Stimulated activated CD8-positive, alpha-beta memory T cell treated with anti-CD3 and anti-CD28 coated beads, Interleukin-15, amount 100 ng/mL, for 4 hours (primary cell): Measurements from ENCODE around the gene SLC26A6.

Experiments used
- DNase-seq, 2 donors: peaks; one replicate each; pipeline ENCODE4 v3.0.0-alpha.2; 2020; ENCODE audit warnings: low read depth in 2 of 2

The SLC26A6 gene, protein sequence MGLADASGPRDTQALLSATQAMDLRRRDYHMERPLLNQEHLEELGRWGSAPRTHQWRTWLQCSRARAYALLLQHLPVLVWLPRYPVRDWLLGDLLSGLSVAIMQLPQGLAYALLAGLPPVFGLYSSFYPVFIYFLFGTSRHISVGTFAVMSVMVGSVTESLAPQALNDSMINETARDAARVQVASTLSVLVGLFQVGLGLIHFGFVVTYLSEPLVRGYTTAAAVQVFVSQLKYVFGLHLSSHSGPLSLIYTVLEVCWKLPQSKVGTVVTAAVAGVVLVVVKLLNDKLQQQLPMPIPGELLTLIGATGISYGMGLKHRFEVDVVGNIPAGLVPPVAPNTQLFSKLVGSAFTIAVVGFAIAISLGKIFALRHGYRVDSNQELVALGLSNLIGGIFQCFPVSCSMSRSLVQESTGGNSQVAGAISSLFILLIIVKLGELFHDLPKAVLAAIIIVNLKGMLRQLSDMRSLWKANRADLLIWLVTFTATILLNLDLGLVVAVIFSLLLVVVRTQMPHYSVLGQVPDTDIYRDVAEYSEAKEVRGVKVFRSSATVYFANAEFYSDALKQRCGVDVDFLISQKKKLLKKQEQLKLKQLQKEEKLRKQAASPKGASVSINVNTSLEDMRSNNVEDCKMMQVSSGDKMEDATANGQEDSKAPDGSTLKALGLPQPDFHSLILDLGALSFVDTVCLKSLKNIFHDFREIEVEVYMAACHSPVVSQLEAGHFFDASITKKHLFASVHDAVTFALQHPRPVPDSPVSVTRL

DNA sequence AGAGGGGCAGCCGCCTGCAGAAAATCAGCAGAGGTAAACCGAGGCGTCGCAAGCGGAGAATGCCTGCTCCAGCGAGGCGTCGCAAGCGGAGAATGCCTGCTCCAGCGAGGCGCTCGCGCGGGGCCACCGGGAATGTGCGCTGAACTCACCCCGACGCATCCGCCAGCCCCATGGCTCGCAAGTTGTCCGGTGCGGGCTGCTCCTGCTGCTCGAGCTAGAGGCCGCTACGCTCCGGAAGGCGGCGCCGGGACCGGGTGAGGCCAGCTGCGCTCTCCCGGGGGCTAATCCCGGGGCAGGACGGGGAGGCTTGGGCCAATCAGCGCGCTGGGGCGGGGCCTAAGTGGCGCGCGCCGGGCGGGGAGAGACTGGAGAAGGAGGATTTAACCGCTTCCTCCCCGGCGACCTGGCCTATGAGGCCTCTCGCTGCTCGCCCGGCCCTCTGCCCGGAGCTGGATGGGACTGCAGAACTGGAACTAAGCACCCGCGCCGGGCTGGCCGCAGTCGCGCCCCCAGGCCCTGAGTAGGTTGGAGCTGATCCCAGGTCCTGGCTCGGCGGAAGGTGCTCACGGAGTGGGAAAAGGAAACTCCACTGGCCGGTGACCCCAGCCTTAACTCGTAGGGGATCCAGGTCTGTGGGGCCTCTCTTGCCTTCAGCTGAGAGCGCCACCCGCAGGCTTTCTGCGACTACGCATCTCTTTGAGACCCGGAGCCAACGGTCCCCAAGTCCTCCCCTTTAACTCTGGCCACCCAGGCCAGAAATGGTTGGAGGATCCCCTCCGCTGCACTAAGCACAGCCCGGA lies at the start of gene SLC26A6:
Gene SLC26A6 (minus strand): TSS at position 240 of the 800 bp plus-strand sequence. CDS start 68 bp downstream, at position 172.
- peak; percentile 83 to 84 for DNase-seq

DNA sequence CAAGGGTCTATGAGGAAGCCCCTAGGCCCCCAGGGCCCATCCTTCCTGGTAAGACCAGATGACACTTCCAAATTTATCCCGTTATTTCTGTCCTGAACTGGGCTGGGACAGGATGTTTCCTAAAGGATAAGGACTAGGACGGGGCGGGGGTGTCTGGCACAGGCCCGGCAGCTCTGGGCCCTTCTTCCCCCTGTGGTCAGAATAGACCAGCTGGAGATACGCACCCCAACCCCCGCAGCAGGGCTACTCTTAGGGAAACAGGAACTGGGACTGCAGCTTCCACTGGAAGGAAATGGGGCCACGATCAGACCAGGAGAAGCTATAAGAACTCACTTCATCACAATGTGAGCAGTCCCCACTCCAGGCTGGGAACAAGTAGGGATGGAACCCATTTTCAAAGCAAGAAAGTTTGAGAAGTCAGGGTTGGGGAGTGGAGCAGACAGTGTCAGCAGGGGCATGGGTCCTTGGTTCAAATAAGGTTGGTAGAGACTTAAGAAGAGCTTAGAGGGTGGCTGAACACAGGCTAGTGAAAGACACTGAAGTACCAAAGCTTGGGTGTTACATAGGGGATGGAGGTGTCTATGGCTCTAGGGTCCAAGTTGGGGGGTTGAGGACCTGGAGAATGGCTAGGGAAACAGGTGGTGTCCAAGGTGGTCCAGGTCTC lies 49.4 kb upstream of the SLC26A6 start:
- DNase-seq = no peak

DNA sequence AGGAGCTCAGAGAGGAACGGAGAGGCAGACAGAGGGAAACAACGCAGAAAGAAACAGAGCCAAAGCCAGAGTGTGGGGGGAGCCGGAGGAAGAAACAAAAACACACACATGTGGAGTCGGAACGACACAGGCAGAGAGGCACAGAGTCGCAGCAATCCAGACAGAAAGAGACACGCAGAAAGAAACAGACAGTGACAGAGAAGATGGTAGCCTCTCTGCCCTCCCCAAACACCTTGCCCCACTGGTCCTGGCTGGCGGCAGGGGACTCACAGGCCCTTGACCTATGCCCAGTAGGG lies 48.7 kb upstream of the SLC26A6 start:
- DNase-seq = no peak

DNA sequence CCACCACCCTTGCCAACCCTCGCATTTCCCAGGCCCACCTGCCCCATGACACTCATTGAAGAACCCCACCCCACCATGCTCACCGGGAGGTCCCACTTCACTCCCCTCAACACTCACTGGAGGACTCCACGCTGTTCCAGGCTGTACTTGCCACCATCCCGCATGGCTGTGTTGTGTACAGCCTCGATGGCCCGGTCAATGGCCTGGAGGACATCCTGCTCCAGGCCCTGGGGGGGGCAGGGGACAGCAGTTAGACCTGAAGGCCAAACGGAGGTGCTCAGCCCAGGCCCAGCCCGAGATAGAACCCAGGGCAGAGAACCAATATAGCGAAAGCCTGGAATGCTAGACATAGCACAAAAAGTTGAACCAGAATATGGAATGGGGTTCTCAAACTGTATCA lies 47.5 kb upstream of the SLC26A6 start:
- DNase-seq = no peak

DNA sequence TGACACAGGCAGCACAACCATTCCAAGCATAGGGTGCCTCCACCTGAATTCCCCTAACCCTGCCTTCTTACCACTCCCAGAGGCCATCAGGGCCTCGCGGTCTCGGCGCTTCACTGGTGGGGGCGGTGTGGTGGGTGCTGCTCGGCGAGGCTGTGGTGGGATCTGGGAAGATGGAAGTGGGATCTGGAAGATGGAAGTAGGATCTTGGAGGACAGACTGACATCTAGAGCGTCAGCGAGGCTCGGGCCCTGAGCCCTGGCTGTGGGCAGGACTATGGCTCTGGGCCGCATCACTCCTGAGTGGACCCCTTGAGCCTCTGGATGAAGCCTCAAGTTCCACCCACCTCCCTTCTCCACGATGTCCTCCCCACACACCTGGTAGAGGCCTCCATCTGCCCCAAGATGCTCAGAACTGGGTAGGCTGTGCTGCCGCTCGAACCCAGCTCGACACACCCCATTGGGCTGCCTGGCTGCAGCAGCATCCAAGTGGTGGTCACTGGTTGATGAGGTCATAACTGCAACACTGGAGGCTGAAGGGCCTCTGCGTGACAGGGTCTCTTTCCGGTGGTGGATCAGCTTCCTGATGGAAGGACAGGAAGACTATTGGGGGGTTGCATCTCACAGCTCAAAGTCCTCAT lies 46.8 kb upstream of the SLC26A6 start:
- no peak for DNase-seq

DNA sequence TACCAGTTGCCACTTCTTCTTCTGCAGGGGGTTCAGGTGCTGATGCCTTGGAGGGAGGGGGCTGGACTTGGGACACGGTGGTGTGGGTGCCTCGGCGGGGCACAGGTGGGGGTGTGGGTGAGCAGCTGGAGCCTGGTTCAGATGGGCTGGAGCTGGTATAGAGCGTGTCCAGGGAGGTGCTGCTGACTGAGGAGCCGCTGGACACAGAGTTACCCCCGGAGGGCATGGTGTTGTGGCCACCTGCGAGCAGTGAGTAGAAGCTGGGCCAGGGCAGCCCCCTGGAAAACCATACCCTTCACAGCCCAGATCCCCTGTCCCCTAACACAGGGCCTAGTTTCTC lies 46.2 kb upstream of the SLC26A6 start:
- DNase-seq = no peak

DNA sequence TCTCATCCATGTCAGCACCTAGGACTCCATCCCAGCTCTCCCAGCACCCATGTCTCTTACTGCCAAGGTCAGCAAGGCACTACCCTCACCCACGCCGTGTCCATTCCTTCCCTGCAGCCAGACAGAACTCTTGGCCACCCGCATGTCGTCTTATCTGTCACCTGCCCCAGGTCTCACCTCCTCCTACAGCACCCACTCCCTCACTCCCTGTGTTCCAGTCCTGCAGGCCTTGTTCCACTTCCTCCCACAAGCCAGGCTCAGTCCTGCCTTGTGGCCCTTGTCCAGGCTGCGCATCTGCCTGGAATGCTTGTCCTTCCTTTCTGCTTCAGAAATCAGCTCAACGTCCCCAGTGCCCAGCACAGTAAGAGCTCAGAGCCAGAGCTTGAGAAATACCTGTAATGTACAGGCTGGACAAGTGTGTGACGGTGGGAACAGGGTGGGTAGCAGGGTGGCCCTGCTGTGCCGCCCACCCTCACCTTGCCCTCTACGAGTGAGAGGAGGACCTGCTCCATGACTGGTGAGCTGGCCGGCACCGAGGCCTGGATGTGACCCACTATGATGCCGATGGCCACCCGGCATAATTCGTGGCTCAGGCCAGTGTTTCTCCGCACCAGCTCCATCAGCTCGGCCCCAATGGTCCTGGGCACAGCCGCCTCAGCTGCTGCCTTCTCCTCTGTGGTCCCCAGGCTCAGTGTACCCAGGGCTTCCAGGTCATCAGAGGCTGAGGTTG lies 45.7 kb upstream of the SLC26A6 start:
- DNase-seq = no peak

DNA sequence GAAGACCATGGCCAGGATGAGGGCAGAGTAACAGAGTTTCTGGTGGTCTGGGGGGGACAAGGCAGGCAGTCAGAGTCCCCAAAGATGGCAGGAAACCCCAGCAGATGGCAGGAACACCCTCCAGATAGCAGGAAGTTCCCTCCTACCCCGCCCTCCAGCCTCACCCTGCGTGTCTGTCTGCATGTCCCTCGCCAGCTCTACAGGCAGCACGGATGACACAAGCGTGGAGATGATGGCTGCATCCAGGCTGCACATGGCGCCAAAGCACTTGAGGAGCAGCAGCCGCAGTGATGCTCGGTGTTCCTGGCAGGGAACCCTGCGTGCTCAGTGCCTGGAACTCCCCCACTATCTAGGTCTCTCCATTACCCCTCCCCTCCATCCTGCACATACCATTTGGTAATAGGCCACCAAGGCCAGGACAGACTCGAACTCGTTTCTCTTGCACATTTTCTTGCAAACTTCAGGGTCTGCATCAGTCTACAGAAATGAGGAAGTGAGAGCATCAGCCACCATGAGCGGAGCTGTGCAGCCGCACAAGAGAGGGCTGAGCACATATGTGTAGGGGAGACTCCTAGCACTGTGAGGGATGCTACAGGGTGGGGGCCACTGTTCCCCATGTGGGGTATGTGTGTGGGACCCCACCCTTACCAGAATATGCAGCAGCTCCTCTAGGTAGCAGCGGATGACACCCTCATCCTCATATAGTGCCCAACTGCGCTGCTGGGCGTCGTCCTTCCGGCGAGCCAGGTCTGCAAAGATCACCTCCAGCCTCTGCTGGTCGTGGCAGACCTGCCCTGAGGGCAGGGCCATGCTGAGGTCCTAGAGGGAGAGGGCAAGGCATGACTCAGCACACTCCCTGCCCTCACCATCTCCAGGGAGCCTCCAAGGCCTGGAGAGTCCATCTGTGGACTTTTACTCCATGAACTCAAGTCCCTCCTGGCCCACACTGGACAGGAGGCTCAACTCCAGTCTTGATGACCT lies 44.4 kb upstream of the SLC26A6 start:
- DNase-seq = no peak

DNA sequence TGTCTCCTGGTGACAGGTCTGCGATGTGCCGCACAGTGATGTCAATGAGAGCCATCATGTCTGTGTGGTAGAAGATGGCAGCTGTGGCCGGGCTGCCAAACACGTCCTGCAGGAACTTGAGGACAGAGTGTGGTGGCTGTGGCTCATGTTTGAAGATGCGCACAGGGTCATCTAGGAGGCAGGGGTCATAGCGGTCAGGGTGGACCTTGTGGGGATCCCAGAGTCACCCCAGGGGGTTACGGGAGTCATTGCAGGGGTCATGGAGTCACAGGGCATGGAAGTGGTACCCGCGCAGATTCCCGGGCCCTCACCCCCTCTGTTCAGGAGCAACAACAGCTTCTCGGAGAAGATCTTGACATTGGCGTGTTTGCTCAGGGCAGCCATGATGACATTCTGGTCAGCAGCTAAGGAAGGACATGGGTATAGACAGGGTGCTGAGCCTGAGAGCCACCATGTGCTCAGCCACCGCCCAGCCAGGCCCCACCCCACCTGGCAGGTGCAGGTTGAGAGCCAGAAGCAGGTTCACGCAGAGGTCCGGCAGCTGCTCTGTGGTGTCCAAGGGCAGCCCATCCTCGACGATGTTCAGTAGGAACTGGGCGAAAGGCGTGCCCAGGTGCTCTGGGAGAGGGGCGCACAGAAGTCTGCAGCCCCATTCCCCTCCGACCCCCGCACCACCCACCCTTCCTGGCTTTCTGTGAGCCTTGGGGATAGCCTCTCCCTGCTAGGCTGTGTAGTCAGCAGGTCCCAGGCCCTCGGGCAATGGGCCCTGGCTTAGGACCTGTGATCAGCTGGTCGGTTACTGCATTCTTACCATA lies 43.5 kb upstream of the SLC26A6 start:
- no peak for DNase-seq

DNA sequence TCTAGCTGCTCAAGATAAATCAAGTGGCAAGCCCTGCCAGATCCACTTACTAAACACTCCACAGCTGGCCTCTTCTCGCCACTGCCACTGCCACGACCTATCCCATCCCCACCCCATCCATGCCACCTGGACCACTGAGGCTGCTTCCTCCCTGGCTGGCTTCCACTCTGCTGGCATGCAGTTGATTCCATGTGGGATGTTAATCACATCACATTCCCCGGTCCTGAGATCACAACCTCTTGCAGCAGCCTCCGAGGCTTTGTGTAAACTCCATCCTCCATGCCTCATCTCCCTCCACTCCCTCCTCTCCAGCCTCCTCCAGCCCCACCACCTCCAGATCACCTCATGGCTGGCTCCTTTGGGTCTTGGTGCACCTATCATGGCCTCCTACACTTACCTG lies 42.8 kb upstream of the SLC26A6 start:
- no peak for DNase-seq

DNA sequence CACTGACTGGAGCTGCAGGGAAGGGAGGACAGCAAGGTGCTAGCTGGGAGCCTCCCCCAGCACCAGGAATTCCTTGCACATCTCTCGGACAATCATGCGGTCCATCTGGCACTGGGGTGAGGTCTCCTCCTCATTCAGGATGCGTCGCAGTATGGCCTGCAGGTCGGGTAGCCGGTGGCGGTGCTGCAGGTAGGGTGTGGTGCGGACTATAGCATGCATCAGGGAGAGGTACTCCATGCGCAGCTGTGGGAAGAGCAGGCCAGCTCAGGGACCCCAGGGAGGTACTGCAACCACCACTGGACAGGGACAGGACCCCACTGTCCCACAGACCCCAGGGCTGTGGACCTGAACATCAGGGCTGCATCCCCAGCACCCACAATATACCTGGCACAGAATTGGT lies 39.2 kb upstream of the SLC26A6 start:
- no peak for DNase-seq

DNA sequence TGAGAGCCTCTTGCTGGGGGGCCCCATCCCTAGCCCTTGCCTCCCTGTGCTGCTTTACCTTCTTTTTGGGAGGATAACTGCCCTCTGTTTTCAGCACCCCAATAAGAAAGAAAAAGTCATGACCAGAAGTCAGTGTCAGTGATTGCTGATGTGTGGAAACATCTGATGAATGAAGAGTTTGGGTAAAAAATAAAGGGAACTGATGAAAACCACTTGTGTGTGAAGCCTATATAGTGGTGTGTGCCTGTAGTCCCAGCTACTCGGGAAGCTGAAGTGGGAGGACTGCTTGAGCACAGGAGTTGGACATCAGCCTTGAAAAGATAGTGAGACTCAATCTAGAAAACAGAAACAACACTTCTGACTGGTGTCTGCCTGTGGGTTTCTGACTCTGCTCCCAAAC lies 37.3 kb upstream of the SLC26A6 start:
- DNase-seq = no peak

DNA sequence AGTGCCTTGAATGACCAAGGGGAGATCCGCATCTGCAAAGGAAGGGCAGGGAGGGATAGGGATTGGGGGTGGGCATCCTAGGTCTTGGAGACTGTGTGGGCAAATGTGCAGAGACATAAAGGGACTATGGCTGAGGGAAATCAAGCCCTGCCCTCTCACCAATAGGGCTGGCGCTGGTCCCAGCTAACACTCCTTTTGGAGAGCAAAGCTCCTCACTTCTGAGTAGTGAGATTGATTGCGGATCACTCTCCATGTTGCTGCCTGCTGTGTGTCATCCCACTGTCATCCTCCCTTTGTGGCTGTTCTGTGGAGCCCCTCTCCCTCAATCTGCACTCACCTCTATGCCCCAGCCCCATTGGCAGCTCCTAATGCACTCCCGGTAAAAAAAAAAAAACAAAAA lies 29.7 kb upstream of the SLC26A6 start:
- no peak for DNase-seq

DNA sequence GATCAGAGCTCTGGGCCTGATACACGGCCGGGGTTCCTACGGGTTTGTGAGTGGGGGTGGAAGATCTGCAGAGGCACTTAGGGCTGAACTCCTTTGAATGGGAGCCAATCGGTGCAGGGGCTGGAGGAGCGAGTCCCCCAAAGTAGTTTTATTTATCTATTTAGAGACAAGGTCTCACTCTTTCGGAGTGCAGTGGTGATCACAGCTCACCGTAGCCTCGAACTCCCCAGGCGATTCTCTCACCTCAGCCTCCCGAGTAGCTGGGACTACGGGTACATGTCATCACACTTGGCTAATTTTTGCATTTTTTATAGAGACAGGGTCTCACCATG lies 29.0 kb upstream of the SLC26A6 start:
- no peak for DNase-seq

DNA sequence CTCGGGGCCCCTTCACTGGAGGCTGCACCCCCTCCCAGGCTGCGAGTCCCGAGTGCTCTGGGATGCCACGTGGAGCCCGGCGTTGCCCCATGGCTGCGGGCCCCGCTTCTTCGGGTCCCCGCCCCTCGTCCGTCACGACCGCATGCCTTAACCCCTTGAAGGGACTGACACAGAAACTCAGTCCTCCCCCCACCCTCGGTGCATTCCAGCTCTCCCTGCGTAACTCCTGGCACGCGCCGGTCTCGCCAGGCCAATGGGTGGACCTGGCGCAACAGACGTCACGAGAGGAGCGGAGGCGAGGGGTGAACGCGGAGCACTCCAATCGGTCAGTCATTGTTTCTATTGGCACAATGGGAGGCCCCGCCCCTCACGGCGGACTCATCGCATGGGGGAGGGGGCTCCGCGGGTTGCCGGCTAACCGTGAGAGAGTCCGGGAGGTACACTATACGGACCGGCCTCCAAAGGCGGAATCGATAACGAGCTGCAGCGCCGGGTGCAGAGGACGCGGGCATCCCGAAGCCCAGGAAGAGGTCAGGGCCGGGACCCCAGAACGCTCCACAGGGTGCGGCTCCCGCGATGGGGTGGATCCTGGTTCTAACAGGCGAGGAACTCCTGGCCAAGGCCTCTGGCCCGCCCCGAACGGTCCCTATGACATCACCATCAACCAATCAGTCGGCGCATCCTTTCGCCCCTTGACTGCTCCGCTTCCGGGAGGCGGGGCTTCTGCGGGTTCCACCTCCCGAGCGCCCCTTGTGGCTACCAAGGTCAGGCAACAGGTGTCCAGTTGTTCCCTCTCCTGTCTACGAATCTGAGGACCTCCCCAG lies 28.4 kb upstream of the SLC26A6 start:
- peak; percentile 56 to 72 for DNase-seq

DNA sequence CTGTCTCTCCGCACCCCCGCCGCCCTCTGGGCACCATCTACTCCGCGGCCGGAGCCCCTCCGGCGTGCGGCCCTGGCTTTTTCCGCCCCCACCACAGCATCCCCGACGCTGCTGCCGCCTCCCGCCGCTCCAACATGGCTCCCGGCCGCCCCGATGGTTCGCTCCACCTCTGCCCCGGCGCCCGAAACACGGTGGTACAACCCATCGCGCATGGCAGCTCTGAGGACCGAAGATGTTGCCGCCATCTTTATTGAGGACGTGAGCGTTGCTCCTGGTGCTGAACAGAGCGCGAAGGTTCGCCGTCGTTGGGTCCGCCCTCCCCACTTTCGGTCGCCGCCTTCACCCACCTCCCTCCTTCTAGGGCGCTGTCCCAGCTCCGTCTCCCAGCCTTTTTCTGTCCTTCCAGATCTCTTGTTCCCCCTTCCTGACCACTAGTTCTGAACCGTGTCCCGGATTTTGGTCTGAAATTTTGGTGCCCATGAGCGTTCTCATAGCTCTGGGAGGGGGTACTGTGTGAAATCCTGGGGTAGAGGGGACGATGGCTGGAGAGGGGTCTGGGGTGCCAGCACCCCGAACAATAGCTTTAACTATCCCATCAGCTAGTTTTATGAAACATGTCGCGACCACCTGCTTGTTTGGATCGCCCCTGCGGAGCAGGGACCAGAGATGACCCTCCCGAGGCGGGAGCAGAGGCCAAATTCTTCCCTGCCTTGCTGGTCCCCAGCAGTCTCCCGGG lies 27.7 kb upstream of the SLC26A6 start, which contains the start of gene CELSR3:
Gene CELSR3 (minus strand): TSS at position 134 of the 736 bp plus-strand sequence. CDS start 252 bp downstream, outside the sequence.
- DNase-seq = peak in 1 of 2 donors; percentile 41

DNA sequence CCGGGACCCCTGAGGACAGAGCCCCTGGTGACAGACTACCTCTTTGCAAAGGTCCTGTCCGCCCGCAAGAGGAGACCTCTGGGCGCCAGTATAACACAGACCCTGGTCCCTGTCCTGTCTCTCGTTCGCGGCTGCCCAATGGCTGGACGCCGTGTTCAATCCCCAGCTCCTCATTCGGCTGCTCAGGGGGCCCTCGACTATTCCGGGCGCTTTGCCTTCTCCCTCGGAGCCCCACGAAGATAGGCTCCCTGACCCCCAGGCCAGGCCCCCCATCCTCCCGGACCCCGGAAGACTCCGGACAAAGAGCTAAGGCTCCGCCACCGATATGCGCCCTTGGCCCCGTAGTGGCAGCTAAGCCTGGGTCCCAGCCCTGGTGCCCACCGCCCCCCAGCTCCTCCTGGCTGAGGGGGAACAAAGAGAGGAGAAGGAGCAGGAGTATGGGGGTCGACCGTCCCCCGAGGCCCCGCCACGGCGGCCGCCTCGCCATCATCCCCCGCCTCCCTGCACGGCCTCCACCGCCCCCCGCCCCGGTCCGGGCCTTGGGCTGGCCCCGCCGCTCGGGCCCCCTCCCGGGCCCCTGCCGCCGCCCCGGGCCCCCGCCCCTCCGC lies 27.0 kb upstream of the SLC26A6 start:
- DNase-seq = no peak
